ENCODE results near the gene MTX1.
"Not testable (repeated sequence)": the region's sequence is repeated elsewhere in the genome, so short reads cannot be mapped to it uniquely, and the experiment has no call there.

The MTX1 gene

DNA sequence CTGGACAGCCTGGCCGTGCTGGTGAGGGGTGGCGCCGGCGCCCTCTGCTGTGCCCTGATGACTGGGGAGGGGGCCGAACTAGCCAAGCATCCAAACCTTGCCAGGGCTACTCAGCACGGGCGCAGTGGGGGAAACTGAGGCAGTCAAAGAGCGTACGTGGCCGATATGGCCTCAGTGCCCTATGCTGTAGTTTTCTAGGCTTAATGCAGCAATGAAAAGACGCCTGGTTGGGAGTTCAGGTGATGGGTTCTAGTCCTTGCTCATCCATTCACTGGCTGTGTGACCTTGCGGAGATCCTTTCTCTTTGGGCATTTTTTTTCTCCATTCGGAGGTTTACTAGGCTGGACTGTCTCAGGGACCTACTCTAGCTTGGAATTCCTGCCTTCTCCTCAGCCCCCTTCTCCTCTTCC is 822 bp downstream of the MTX1 start:
- no peak for DNase-seq

DNA sequence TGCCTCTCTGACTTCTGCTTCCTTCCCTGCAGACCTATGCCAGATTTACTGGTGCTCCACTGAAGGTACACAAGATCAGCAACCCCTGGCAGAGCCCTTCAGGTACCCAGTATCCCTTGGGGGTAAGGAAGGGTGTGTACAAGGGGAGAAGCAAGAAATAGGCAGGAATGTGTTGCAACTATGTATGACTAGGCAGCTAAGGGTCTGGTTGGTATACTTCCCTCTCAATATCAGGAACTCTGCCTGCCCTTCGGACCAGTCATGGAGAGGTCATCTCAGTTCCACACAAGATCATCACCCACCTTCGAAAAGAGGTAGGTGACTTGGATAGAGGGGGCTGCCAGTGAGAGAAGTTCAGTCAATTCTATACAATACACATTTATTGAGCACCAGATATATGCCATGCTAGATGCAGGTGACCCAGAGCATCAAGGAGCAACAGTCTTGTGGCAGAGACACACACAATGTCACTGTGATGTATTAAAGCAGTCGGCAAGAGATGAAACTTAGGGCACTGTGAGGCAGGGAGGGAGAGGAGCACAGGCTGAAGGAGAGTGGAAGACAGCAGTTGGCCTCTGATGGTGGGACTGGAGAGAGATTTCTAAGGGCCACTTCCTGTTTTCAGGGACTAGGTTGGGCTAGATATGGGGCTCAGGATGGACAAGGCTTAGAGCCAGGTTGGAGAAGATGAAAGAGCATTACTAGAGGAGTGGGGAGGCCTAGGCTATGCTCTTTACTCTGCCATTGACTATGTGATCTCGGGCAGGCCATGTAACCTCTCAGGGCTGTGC is 2.0 kb downstream of the MTX1 start:
- DNase-seq = no peak

DNA sequence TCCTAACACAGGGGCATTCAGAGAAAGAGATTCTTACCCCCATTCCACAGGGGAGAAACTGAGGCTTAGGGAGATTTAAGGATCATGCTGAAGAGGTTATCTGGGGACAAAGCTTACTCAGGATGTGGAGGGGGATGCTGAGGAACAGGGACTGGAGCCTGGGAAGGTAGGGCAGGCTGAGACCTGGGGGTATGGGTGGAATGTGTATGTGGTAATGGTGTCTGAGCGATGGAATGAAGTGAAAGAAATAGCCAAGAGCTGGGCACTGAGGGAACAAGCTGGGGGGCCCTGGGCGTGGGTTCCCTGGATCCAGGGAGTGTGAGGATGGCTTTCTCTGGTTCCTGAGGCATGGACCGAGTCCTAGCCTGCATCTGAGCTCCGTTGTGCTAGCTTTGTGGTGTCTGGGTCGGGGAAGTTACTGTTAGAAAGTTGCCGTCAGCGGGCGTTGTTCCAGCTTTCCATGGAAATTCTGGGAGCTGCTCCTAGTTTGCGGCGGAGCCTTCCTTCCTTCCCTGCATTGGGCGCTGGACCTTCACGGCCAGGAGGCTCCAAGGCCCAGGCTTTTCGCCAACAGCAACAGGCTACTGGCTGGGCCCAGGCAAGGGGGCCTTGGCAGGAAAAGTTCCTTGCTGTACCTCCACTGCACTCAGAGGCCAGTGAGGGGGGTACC is 3.0 kb downstream of the MTX1 start:
- DNase-seq = not testable (repeated sequence)

DNA sequence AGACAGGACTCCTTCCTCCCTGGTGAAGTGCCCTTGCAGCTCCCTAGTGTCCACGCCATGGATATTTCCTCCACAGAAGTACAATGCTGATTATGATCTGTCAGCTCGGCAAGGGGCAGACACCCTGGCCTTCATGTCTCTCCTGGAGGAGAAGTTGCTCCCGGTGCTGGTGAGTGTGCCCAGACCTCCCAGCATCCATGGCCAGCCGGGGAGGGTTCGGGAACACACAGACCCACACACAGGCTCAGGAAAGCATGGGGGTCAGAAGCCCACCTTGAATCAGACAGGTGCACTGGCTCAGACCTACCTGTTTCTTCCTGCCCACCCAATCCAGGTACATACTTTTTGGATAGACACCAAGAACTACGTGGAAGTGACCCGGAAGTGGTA is 3.6 kb downstream of the MTX1 start:
- not testable (repeated sequence) for DNase-seq

DNA sequence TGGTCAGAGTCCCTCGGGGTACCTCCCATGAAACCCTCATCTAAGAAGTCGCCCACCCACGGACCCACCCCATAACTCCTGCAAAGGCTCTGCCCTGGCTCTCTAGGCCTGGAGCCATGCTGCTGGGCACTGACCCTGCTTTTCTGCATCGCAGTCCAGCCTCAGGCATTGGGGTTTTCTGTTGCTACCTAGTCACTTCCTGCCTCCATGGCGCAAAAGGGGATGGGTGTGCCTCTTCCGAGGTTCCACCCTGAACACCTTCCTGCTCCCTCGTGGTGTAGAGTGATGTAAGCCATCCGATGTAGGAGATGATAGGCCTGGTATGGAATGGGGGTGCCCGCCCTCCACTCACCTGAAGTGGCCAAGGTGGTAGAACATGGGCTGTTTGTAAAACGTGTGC is 6.2 kb downstream of the MTX1 start:
- not testable (repeated sequence) for DNase-seq

DNA sequence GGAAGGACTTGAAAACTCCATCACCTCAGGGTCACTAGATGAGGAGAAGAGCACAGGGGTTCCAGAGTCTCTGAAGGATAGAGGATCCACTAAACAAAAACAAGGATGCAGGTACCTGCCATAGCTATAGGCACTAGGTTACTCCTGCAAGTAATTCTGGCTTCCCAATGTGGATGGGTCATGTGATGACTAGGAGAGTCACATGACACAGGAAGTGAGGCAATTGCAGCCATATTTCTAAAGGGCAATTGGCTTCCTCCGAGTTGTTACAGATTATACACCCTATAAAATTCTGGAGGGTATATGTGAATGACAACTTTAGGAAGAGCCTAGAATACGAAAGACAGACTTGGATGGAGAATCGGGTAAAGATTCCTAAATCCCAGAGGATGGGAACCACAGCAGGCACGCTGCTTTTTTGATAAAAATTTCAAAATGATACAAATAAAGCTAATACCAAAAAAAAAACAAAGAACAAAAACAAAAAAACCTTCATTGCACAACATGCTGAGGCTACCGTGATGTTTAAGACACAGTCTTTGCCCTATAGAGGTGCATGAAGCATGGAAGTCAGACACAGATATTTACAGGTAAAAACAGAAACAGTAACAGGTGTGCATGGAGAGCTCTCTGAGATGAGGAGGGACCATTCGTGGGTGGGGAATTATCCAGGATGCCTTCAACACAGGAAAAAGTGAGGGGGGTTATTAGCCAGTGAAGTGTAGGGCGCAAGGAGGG is 10.5 kb downstream of the MTX1 start:
- peak; percentile 60 for DNase-seq

DNA sequence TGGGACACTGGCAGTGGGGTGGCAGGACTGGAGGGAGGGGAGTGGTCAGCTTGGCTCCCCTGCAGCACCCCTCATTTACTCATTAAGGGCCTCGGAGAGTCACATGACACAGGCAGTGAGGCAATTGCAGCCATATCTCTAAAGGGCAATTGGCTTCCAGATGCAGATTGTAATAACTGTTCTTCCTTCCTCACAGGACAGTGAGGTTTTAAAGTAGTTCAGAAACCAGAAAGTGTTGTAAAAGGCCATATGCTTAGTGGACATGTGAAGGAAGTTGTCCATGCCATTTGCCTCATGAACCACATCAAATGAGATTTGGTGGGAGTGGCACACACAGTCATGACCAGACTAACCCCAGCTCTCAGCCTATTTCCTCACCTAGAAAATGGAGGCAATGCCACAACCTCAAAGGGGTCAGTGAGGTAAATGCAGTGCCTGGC is 11.1 kb downstream of the MTX1 start:
- no peak for DNase-seq

DNA sequence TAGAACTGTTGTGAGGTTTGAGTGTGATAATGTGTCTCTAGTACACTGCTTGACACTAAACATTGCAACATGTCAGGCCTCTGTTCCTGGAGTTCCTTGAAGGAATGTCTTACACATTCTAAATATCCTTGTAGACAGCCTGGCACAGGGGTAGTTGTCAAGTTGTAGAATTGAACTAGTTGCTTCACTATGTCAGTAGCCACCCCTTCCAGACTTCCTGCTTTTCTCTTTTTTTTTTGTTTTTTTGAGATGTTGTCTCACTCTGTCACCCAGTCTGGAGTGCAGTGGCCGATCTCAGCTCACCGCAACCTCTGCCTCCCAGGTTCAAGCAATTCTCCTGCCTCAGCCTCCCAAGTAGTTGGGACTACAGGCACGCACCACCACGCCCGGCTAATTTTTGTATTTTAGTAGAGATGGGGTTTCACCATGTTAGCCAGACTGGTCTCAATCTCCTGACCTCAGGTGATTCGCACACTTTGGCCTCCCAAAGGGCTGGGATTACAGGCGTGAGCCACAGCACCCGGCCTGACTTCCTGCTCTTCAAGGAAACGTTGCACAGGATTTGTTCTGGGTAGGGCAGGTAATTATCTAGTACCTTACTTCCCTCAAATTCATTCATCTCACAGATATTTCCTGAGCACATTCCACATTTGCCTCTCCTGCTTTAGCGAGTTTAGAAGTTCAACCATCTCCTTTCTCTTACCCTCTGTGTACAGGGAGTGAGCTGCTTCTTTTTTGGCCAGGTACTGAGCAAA is 11.9 kb downstream of the MTX1 start:
- DNase-seq = not testable (repeated sequence)

DNA sequence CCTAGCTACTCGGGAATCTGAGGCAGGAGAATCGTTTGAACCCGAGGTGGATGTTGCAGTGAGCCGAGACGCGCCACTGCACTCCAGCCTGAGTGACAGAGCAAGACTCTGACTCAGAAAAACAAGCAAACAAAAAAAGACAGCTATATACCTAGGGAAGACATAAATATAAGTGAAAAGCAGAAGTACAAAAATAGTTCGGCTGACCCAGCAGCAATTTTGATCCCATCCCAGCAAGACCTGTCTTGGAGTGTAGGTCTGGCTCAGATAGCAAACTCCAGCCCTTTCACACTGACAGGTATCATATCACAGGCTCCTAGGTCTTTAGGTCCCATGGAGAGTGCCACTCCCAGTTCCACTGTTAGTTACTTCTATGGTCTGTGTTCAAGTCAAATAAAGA is 14.6 kb downstream of the MTX1 start:
- DNase-seq = no peak

DNA sequence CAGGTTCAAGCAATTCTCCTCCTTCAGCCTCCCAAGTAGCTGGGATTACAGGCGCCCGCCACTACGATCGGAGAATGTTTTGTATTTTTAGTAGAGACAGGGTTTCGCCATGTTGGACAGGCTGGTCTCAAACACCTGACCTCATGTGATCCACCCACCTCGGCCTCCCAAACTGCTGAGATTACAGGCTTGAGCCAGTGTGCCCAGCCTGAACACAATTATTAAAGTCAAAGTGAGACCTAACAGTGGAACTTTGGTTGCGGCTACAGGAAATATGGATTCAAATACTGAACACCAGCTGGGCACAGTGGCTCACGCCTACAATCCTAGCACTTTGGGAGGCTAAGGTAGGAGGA is 16.9 kb downstream of the MTX1 start:
- DNase-seq = not testable (repeated sequence)

DNA sequence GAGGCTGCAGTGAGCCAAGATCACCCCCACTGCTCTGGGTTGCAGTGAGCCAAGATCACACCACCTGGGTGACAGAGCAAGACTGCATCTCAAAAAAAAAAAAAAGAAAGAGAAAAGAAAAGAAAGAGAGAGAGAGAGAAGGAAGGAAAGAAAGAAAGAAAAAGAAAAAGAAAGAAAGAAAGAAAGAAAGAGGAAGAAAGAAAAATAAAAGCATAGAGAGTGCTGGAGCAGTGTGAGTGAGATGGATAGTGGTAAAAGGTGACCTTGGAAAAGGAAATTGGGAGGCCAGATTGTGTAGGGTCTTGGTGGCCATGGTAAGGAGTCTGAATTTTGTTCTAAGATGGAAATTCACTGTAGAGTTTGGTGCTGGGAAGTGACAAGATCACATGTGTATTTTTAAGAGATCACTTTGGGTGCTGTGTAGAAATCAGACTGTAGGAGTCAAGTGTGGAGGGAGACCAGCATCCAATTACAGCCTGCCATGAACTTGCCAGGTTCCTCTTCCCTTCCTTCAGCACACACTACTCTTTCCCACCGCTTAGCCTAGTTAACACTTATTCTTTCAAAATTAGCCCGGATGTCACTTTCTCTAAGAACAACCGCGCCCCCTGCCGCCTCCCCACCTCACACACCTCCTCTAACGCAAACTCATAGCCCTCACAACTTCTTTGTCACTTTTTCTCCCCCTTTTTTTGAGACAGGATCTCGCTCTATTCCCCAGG is 17.9 kb downstream of the MTX1 start:
- DNase-seq = peak; percentile 84

DNA sequence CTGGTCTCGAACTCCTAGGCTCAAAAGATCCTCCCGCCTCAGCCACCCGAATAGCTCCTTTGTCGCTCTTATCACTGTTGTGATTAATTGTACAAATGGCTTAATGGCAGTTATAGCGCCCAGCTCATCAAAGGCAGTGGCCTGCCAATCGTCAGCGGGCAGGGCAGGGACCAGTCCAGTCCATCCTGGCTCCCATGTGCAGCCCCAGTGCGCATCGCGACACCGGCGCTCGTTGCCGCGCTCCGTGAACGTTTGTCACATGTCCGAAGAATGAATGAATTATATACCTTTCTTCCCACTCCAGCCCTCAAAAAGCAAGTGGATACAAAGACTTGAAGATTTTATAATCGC is 18.4 kb downstream of the MTX1 start:
- peak; percentile 60 for DNase-seq

DNA sequence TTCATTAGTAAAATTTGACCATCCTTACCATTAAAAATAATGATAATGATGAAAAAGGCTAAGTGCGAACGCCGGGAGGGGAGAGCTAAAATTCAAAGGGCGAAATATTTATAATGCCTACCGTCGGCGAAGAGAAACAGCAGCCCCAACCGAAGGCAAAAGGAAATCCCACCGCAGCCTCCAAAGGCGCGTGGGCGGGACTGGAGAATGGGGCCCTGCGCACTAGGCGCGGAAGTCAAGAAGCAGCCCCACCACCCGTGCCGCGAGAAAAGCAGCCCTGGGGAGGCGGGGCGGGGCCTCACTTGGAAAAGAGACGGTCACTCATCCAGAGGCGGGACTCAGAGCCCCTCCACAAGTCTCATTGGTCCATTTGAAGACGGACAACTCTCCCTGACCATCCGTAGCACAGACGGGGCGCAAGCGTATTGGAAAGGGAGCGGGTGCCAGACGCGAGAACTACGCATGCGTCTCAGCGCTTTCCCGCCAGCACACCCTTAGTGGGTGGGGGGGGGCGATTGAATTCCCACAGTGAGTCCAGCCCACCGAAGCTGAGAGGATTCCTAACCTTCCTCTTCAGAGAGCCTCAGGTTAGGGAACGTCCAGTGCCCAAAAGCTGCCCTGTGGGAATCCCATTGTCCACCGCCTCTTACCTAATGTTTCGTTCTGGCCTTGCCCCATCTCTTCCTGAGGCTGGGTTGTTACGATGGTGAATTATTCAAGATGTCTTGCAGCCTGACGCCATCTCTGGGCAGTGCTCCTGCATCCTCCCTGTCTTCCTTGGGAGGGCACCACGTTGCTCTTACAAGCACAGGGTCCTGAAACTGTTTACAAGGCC is 19.0 kb downstream of the MTX1 start:
- DNase-seq = peak; percentile 100

DNA sequence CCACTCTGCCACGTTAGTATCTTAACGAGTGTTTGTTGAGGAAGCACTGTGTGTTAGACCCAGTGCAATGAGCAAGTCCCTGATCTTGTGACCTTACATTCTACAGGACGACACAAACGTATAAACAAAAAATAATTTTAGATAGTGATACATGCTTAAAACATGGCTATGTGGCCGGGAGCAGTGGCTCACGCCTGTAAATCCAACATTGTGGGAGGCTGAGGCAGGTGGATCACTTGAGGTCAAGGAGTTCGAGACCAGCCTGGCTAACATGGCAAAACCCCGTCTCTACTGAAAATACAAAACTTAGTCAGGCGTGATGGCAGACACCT is 19.6 kb downstream of the MTX1 start:
- DNase-seq = no peak

DNA sequence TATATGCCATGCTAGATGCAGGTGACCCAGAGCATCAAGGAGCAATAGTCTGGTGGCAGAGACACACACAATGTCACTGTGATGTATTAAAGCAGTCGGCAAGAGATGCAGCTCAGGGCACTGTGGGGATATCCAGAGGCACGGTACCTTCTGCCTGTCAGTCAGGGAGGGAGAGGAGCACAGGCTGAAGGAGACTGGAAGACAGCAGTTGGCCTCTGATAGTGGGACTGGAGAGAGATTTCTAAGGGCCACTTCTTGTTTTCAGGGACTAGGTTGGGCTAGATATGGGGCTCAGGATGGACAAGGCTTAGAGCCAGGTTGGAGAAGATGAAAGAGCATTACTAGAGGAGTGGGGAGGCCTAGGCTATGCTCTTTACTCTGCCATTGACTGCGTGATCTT is 22.8 kb downstream of the MTX1 start:
- DNase-seq = not testable (repeated sequence)

DNA sequence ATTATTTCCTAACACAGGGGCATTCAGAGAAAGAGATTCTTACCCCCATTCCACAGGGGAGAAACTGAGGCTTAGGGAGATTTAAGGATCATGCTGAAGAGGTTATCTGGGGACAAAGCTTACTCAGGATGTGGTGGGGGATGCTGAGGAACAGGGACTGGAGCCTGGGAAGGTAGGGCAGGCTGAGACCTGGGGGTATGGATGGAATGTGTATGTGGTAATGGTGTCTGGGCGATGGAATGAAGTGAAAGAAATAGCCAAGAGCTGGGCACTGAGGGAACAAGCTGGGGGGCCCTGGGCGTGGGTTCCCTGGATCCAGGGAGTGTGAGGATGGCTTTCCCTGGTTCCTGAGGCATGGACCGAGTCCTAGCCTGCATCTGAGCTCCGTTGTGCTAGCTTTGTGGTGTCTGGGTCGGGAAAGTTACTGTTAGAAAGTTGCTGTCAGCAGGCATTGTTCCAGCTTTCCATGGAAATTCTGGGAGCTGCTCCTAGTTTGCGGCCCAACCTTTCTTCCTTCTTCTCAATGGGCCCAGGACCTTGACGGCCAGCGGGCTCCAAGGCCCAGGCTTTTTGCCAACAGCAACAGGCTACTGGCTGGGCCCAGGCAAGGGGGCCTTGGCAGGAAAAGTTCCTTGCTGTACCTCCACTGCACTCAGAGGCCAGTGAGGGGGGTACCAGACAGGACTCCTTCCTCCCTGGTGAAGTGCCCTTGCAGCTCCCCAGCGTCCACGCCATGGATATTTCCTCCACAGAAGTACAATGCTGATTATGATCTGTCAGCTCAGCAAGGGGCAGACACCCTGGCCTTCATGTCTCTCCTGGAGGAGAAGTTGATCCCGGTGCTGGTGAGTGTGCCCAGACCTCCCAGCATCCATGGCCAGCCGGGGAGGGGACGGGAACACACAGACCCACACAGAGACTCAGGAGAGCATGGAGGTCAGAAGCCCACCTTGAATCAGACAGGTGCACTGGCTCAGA is 23.8 kb downstream of the MTX1 start:
- DNase-seq = not testable (repeated sequence)

DNA sequence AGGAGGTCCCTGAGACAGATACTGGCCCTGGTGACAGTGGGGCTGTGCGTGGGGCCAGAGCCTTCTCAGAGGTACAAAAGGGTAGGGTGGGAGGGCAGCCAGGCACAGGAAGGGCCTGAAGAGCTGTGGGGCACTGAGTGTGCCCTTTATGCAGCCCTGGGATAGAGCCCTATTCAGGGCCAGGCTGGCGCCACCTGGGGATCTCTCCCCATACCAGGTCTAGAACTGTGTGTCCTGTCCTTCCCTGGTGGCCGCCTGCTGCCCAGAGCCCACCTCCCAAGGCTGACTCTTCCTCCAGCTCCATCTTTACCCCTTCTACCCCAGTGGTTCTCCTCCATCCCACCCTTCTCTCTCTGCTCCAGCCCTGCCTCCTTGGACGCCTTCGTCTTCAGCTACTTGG is 25.0 kb downstream of the MTX1 start:
- DNase-seq = not testable (repeated sequence)

DNA sequence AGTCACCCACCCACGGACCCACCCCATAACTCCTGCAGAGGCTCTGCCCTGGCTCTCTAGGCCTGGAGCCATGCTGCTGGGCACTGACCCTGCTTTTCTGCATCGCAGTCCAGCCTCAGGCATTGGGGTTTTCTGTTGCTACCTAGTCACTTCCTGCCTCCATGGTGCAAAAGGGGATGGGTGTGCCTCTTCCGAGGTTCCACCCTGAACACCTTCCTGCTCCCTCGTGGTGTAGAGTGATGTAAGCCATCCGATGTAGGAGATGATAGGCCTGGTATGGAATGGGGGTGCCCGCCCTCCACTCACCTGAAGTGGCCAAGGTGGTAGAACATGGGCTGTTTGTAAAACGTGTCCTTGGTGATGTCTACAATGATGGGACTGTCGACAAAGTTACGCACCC is 26.9 kb downstream of the MTX1 start:
- DNase-seq = not testable (repeated sequence)

DNA sequence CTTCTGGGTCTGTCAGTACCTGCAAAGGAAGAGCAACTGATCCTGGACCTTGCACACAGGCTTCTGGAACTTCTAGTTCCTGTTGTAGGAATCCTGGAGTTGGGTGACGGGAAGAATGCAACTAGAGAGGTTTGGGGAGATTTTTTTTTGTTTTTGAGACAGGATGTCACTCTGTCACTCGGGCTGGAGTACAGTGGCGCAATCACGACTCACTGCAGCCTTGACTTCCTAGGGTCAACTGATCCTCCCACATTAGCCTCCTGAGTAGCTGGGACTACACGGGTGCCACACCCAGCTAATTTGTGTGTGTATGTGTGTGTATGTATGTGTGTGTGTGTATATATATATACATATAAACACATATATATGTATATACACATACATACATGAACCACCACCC is 28.0 kb downstream of the MTX1 start:
- no peak for DNase-seq

DNA sequence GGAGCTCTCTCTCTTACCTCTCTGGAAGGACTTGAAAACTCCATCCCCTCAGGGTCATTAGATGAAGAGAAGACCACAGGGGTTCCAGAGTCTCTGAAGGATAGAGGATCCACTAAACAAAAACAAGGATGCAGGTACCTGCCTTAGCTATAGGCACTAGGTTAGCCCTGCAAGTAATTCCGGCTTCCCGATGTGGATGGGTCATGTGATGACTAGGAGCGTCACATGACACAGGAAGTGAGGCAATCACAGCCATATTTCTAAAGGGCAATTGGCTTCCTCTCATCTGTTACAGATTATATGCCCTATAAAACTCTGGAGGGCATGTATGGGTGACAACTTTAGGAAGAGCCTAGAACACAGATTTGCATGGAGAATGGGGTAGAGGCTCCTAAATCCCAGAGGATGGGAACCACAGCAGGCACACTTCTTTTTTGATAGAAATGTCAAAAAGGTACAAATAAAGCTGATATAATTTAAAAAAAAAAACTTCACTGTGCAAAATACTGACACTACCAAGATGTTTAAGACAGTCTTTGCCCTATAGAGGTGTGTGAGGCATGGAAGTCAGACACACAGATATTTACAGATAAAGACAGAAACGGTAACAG is 32.7 kb downstream of the MTX1 start:
- DNase-seq = peak; percentile 86

All from activated CD4-positive, alpha-beta T cell treated with anti-CD3 and anti-CD28 coated beads, Interleukin-2, Interleukin-6, amounts not matched to agents 100 ng/mL and 50 ng/mL, durations not matched to agents 16 hours and 8 hours (primary cell).